H1 (cell line): ENCODE measurements around the gene FGFR2. TPM values are rescaled to one million over a fixed set of nuclear protein-coding genes. Genes with fewer than 3 reads are reported as not detected.

Experiments
- CTCF ChIP-seq, 3 experiments: IDR thresholded peaks; 1 replicate in 2 of 3; 2 replicates in 1 of 3; pipeline versions ENCODE4 v1.5.1 to v1.6.1; 2011; ENCODE audit warnings: low read length in 3 of 3, mild to moderate bottlenecking in 3 of 3, inconsistent platforms in 2 of 3, low read depth in 1 of 3, moderate library complexity in 1 of 3; ENCODE audit not compliant: insufficient read depth in 1 of 3; ENCODE audit errors: control extremely low read depth in 1 of 3
- polyA plus RNA-seq, 7 experiments: library from polyadenylated mRNA; depleted of rRNA in 3 of 7; stranded (reverse) in 5 of 7; unstranded in 2 of 7; fragments of >200 nt in 5 of 7; fragments of 200-250 nt in 2 of 7; gene quantifications; 1 replicate in 5 of 7; 2 replicates in 1 of 7; 4 replicates in 1 of 7; pipeline versions ENCODE4 v1.2.1 to v1.2.3, GENCODE V29; 2011 to 2013; ENCODE audit warnings: missing spikeins in 2 of 7, mixed read lengths in 2 of 7
- total RNA-seq: library from RNA; stranded (reverse); fragmentation: NEBNext Ultra II Directional; extraction: Animal tissue kit (Norgen Biotek cat#: 25700); gene quantifications from 2 replicates; pipeline ENCODE4 v1.2.1, GENCODE V29; 2021

FGFR2 gene
- total and polyA plus RNA-seq, 2 of the 8 experiments (the other 6 are each of a cell fraction or from before 2014, with no cell fraction given) = 50.2 to 81.2 TPM

DNA sequence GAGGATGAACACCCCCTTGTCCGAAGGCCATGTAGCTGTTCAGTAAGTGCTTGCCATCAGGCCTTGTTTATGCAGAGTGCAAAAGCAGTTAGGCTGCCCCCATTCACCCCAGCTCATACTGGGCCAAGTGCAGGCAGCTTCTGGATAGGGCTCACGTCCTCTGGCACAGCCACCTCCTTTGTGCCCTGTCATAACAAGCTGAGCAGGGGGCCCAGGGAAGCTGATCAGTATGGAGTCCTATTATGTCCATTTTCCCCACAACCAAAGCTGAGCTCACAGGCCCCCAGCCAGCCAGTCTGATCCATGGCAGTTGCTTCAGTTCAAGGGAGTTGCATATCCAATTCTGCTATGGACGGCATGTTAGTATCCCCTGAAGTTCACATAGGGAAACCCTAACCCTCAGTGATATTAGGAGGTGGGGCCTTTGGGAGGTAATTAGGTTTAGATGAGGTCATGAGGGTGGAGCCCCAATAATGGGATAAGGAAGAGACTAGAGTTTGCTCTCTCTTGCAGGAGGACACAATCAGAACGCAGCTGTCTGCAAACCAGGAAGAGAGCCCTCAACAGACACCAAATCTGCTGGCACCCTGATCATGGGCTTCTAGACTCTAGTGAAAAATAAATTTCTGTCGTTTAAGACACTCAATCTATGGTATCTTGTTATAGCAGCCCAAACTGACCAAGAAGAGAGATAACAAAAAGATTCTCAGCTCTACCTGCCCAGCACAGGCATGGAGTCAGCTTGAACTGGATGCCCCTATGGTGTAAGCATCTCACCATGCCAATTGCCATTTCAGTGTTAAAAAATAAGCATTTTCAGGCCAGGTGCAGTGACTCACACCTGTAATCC, 155.9 kb downstream of the FGFR2 start (continued):
- no peak for TF ChIP-seq CTCF (IDR thresholded peaks at IDR 0.05; ENCODE audit: control extremely low read depth in 1 of 3, insufficient read depth in 1 of 3, low read depth in 1 of 3, low read length in 3 of 3)
